HepG2 (cell line): ENCODE results near the gene SCAPER. TPM values are rescaled to one million over a fixed set of nuclear protein-coding genes. Genes with fewer than 3 reads are reported as not detected.

Source experiments
- ATF3 ChIP-seq: sonication (generic); formaldehyde crosslinking; IDR thresholded peaks from 2 replicates; pipeline ENCODE4 v1.4.0; 2020; ENCODE audit warnings: missing genetic modification reagents
- KLF6 ChIP-seq: IDR thresholded peaks from 2 replicates; pipeline ENCODE4 v1.8.0; 2016; ENCODE audit warnings: missing biosample characterization, missing genetic modification reagents
- NFAT5 ChIP-seq: sonication (generic); formaldehyde crosslinking; IDR thresholded peaks from 2 replicates; pipeline ENCODE4 v1.4.0; 2020; ENCODE audit warnings: missing genetic modification reagents
- SRSF1 ChIP-seq: fragments of 200-400 bp; formaldehyde crosslinking; optimal IDR thresholded peaks from 2 replicates; pipeline ENCODE3; 2017; ENCODE audit warnings: mild to moderate bottlenecking, low read depth, low read length, moderate library complexity
- ZBTB7B ChIP-seq: sonication (generic); formaldehyde crosslinking; IDR thresholded peaks from 2 replicates; pipeline ENCODE4 v1.4.0; 2020; ENCODE audit warnings: missing genetic modification reagents
- ZNF232 ChIP-seq: sonication (generic); formaldehyde crosslinking; IDR thresholded peaks from 2 replicates; pipeline ENCODE4 v1.4.0; 2020; ENCODE audit warnings: missing genetic modification reagents, borderline replicate concordance
- ZNF629 ChIP-seq: sonication (generic); formaldehyde crosslinking; conservative IDR thresholded peaks from 2 replicates; pipeline ENCODE4 v1.5.0; 2020; ENCODE audit warnings: missing genetic modification reagents
- ZNF674 ChIP-seq: sonication (generic); formaldehyde crosslinking; IDR thresholded peaks from 2 replicates; pipeline ENCODE4 v1.5.0; 2020; ENCODE audit warnings: low read depth, mild to moderate bottlenecking, missing genetic modification reagents
- ZNF780A ChIP-seq: sonication (generic); formaldehyde crosslinking; IDR thresholded peaks from 2 replicates; pipeline ENCODE4 v1.8.0; 2022; ENCODE audit warnings: mild to moderate bottlenecking, missing genetic modification reagents, moderate library complexity
- ZNF883 ChIP-seq: sonication (generic); formaldehyde crosslinking; IDR thresholded peaks from 2 replicates; pipeline ENCODE4 v1.5.1; 2020; ENCODE audit warnings: mild to moderate bottlenecking, missing genetic modification reagents; ENCODE audit errors: not compliant biosample characterization
- polyA plus RNA-seq, 8 experiments: library from polyadenylated mRNA; depleted of rRNA in 3 of 8; stranded (reverse) in 7 of 8; unstranded in 1 of 8; fragments of >200 nt; fragmentation: Illumina TruSeq in 4 of 8; extraction: Trizol in 4 of 8; gene quantifications; 2 replicates each; pipeline versions ENCODE4 v1.2.1 to v1.2.3, GENCODE V29; 2011 to 2016; ENCODE audit warnings: low read depth in 4 of 8, missing spikeins in 1 of 8, mixed read lengths in 1 of 8; ENCODE audit not compliant: insufficient read depth in 1 of 8
- total RNA-seq, 5 experiments: library from RNA; depleted of rRNA; stranded (reverse); fragments of >200 nt; fragmentation: Illumina TruSeq; extraction: Trizol; gene quantifications; 2 replicates each; pipeline ENCODE4 v1.2.3, GENCODE V29; 2016; ENCODE audit warnings: low read depth in 1 of 5
- TF ChIP-seq, protein P1 (sequence below): fragments of 450-650 bp; IDR thresholded peaks from 2 replicates; pipeline ENCODE4 v1.6.1; 2017; ENCODE audit warnings: mild to moderate bottlenecking
- TF ChIP-seq, protein P2 (sequence below): IDR thresholded peaks from 2 replicates; pipeline ENCODE4 v1.6.1; 2012; ENCODE audit warnings: inconsistent platforms
- TF ChIP-seq, protein P3 (sequence below): IDR thresholded peaks from 2 replicates; pipeline ENCODE4 v1.6.1; 2016; ENCODE audit warnings: missing compliant biosample characterization, missing genetic modification reagents, borderline replicate concordance
- TF ChIP-seq, protein P4 (sequence below): sonication (generic); formaldehyde crosslinking; conservative IDR thresholded peaks from 2 replicates; pipeline ENCODE4 v1.4.0; 2020; ENCODE audit warnings: mild to moderate bottlenecking, missing genetic modification reagents, moderate library complexity

SCAPER gene
- total and polyA plus RNA-seq, 2 of the 13 experiments (the other 11 are each of a cell fraction or from before 2014, with no cell fraction given), result 4.3 to 10.5 TPM

DNA sequence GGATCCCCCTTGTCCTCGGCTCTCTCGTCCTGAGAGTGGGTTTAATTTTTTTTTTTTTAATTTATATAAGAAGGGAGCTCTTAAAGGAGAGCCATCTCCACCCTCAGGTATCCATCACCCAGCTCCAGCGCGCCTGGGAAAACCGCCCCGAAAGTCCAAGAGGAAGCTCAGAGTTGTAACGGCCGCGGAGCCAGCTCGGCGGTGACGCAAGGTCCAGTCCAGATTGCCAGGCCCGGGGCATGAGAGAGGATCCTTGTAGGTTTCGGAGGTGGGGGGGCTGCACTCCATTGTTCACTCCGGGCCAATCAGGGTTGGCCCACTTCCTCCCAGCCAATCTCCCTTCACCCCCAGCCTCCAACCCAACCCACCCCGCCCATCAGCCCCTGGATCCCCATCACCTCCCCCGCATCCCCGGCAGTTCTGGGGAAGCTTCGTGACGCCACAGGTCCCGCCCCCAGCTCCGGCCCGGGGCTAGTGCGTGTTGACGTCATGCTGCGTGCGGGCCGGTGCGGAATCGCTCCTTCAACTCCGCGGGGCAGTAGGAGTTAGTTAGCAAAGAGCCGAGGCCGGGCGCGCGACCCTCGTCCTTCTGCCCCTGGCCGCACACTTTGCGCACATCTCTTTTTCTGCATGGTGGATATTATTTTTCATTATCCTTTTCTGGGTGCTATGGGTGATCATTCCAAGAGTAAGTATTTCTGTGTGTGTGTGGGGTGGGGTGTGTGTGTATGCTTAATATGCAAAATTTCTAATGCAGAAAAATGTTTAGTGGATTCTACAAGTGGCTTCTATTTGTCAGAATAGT is 568.7 kb downstream of the SCAPER start, which contains the start of gene ISL2 (continued):
- TF ChIP-seq, protein P1, sequence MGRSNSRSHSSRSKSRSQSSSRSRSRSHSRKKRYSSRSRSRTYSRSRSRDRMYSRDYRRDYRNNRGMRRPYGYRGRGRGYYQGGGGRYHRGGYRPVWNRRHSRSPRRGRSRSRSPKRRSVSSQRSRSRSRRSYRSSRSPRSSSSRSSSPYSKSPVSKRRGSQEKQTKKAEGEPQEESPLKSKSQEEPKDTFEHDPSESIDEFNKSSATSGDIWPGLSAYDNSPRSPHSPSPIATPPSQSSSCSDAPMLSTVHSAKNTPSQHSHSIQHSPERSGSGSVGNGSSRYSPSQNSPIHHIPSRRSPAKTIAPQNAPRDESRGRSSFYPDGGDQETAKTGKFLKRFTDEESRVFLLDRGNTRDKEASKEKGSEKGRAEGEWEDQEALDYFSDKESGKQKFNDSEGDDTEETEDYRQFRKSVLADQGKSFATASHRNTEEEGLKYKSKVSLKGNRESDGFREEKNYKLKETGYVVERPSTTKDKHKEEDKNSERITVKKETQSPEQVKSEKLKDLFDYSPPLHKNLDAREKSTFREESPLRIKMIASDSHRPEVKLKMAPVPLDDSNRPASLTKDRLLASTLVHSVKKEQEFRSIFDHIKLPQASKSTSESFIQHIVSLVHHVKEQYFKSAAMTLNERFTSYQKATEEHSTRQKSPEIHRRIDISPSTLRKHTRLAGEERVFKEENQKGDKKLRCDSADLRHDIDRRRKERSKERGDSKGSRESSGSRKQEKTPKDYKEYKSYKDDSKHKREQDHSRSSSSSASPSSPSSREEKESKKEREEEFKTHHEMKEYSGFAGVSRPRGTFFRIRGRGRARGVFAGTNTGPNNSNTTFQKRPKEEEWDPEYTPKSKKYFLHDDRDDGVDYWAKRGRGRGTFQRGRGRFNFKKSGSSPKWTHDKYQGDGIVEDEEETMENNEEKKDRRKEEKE, result no peak
- TF ChIP-seq ZNF883 (CRISPR knock-in tag), result no peak
- peak; percentile 30; the same call in 1 of the 2 replicates for TF ChIP-seq ZBTB7B (CRISPR knock-in tag)
- no peak for TF ChIP-seq ZNF780A
- TF ChIP-seq ATF3 (CRISPR knock-in tag), result peak; percentile 86
- TF ChIP-seq, protein P2, sequence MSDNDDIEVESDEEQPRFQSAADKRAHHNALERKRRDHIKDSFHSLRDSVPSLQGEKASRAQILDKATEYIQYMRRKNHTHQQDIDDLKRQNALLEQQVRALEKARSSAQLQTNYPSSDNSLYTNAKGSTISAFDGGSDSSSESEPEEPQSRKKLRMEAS, result peak; percentile 69
- no peak; the same call in 1 of the 2 replicates for TF ChIP-seq ZNF629 (CRISPR knock-in tag)
- peak; percentile 9; the same call in 1 of the 2 replicates for TF ChIP-seq ZNF232
- peak; percentile 60; the same call in 1 of the 2 replicates for TF ChIP-seq KLF6
- no peak for TF ChIP-seq NFAT5
- no peak for TF ChIP-seq ZNF674 (CRISPR knock-in tag)
- TF ChIP-seq, protein P3, sequence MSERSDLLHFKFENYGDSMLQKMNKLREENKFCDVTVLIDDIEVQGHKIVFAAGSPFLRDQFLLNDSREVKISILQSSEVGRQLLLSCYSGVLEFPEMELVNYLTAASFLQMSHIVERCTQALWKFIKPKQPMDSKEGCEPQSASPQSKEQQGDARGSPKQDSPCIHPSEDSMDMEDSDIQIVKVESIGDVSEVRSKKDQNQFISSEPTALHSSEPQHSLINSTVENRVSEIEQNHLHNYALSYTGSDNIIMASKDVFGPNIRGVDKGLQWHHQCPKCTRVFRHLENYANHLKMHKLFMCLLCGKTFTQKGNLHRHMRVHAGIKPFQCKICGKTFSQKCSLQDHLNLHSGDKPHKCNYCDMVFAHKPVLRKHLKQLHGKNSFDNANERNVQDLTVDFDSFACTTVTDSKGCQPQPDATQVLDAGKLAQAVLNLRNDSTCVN (CRISPR knock-in tag), result 0 out of 2 replicates have a peak, but pooled peaks have one; percentile 29
- TF ChIP-seq SRSF1, result no peak
- TF ChIP-seq, protein P4, sequence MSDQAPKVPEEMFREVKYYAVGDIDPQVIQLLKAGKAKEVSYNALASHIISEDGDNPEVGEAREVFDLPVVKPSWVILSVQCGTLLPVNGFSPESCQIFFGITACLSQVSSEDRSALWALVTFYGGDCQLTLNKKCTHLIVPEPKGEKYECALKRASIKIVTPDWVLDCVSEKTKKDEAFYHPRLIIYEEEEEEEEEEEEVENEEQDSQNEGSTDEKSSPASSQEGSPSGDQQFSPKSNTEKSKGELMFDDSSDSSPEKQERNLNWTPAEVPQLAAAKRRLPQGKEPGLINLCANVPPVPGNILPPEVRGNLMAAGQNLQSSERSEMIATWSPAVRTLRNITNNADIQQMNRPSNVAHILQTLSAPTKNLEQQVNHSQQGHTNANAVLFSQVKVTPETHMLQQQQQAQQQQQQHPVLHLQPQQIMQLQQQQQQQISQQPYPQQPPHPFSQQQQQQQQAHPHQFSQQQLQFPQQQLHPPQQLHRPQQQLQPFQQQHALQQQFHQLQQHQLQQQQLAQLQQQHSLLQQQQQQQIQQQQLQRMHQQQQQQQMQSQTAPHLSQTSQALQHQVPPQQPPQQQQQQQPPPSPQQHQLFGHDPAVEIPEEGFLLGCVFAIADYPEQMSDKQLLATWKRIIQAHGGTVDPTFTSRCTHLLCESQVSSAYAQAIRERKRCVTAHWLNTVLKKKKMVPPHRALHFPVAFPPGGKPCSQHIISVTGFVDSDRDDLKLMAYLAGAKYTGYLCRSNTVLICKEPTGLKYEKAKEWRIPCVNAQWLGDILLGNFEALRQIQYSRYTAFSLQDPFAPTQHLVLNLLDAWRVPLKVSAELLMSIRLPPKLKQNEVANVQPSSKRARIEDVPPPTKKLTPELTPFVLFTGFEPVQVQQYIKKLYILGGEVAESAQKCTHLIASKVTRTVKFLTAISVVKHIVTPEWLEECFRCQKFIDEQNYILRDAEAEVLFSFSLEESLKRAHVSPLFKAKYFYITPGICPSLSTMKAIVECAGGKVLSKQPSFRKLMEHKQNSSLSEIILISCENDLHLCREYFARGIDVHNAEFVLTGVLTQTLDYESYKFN (CRISPR knock-in tag), result peak; percentile 46
